Measurements from ENCODE around the gene EIF4EBP3.

EIF4EBP3 gene

GRCh38 chr5:140594169-140594568 lies 46.7 kb downstream of the EIF4EBP3 start:
- TF ChIP-seq TEAD4 (IDR thresholded peaks at IDR 0.05) (no peak), TCF12 (IDR thresholded peaks at IDR 0.05; ENCODE audit: low read depth) (no peak), REST (IDR thresholded peaks at IDR 0.05; ENCODE audit: low read depth) (no peak), NFIC (IDR thresholded peaks at IDR 0.05) (0 out of 2 replicates have a peak, but pooled peaks have one; percentile 15), USF1 (IDR thresholded peaks at IDR 0.05) (no peak), FOXM1 (IDR thresholded peaks at IDR 0.05; ENCODE audit: borderline replicate concordance, low read depth) (no peak), CEBPB (IDR thresholded peaks at IDR 0.05) (no peak), ZBTB7A (IDR thresholded peaks at IDR 0.05; ENCODE audit: low read depth) (no peak), CREB1 (IDR thresholded peaks at IDR 0.05; ENCODE audit: low read depth) (no peak)

GRCh38 chr5:140595538-140596300 lies 48.3 kb downstream of the EIF4EBP3 start:
- TF ChIP-seq NFIC (IDR thresholded peaks at IDR 0.05) (peak; percentile 79), ZBTB7A (IDR thresholded peaks at IDR 0.05; ENCODE audit: low read depth) (0 out of 2 replicates have a peak, but pooled peaks have one; percentile 18), CEBPB (IDR thresholded peaks at IDR 0.05) (0 out of 2 replicates have a peak, but pooled peaks have one; percentile 42), EGR1 (IDR thresholded peaks at IDR 0.05) (no peak)

GRCh38 chr5:140596321-140596741 lies 48.9 kb downstream of the EIF4EBP3 start:
- no peak for TF ChIP-seq FOXM1 (IDR thresholded peaks at IDR 0.05; ENCODE audit: borderline replicate concordance, low read depth)
- peak; percentile 52; the same call in 1 of the 2 replicates for TF ChIP-seq USF1 (IDR thresholded peaks at IDR 0.05)
- TF ChIP-seq NFIC (IDR thresholded peaks at IDR 0.05): 0 out of 2 replicates have a peak, but pooled peaks have one; percentile 26

- TF ChIP-seq RAD21 (IDR thresholded peaks at IDR 0.05; ENCODE audit: low read depth): no peak
- TF ChIP-seq ZBTB7A (IDR thresholded peaks at IDR 0.05; ENCODE audit: low read depth): no peak
Observed at GRCh38 chr5:140598836-140599235, 51.4 kb downstream of the EIF4EBP3 start.
